GM19099 (cell line): ENCODE data around the gene SEC14L5.

Experiments used
- POLR2A ChIP-seq: IDR thresholded peaks from 3 replicates; pipeline ENCODE4 v1.6.1; 2011; ENCODE audit warnings: low read depth; ENCODE audit not compliant: insufficient read length; ENCODE audit errors: extremely low read depth

SEC14L5 gene

GRCh38 chr16:4987580-4988374, 29.6 kb downstream of the SEC14L5 start:
- no peak for TF ChIP-seq POLR2A

GRCh38 chr16:4988647-4989046, 30.5 kb downstream of the SEC14L5 start:
- no peak for TF ChIP-seq POLR2A

GRCh38 chr16:4989391-4990006, 31.4 kb downstream of the SEC14L5 start:
- no peak for TF ChIP-seq POLR2A

- TF ChIP-seq POLR2A = no peak
Observed at GRCh38 chr16:4990415-4990814, 32.3 kb downstream of the SEC14L5 start.

- no peak for TF ChIP-seq POLR2A
Observed at GRCh38 chr16:4991754-4992153, 33.6 kb downstream of the SEC14L5 start.

- TF ChIP-seq POLR2A = no peak
Observed at GRCh38 chr16:4994719-4995434, 36.7 kb downstream of the SEC14L5 start.

- no peak for TF ChIP-seq POLR2A
Observed at GRCh38 chr16:5000573-5001001, 42.5 kb downstream of the SEC14L5 start.

GRCh38 chr16:5001571-5001970, 43.4 kb downstream of the SEC14L5 start:
- TF ChIP-seq POLR2A = no peak

- TF ChIP-seq POLR2A = no peak
Observed at GRCh38 chr16:5001986-5002385, 43.9 kb downstream of the SEC14L5 start.

- TF ChIP-seq POLR2A = no peak
Observed at GRCh38 chr16:5002699-5003143, 44.6 kb downstream of the SEC14L5 start.

- TF ChIP-seq POLR2A = no peak
Observed at GRCh38 chr16:5003211-5003610, 45.1 kb downstream of the SEC14L5 start.

GRCh38 chr16:5003828-5004227, 45.7 kb downstream of the SEC14L5 start:
- TF ChIP-seq POLR2A = no peak

GRCh38 chr16:5004311-5004710, 46.2 kb downstream of the SEC14L5 start:
- no peak for TF ChIP-seq POLR2A

GRCh38 chr16:5005916-5006315, 47.8 kb downstream of the SEC14L5 start:
- no peak for TF ChIP-seq POLR2A

- TF ChIP-seq POLR2A = no peak
Observed at GRCh38 chr16:5006348-5007193, 48.4 kb downstream of the SEC14L5 start.
